Mucosa of gallbladder (tissue), 1 donor: Measurements from ENCODE around the gene PPP2R2D. TPM values are rescaled to one million over a fixed set of nuclear protein-coding genes. Genes with fewer than 3 reads are reported as not detected.
"Not testable (repeated sequence)": the region's sequence is repeated elsewhere in the genome, so short reads cannot be mapped to it uniquely, and the experiment has no call there.

Experiments
- DNase-seq: peaks from one replicate; pipeline ENCODE4 v3.0.0-alpha.2; 2020; ENCODE audit warnings: low spot score
- total RNA-seq: library from RNA; stranded (reverse); gene quantifications from one replicate; pipeline ENCODE4 v1.2.1, GENCODE V29; 2021
- donor health status: DM: no; HTN: no; CAD: no.

PPP2R2D gene
- total RNA-seq, 1 donor from 2014 or later, result 28.1 TPM

DNA sequence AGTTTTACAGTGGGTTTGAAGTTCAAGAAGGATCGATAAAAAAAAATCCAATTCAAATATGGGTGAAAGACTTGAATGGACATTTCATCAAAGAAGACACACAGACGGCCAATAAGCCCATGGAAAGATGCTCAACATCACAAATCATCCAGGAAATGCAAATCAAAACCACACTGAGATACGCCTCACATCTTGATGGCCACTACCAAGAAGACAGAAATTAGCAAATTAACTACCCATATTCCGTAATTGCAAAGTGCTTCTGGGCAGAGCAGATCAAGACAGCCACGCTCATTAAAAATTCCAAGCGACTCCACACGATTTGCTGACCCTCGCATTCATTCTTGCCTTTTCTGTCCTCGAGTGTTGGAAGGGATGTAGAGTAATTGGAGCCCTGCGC, 34.1 kb upstream of the PPP2R2D start:
- no peak for DNase-seq

DNA sequence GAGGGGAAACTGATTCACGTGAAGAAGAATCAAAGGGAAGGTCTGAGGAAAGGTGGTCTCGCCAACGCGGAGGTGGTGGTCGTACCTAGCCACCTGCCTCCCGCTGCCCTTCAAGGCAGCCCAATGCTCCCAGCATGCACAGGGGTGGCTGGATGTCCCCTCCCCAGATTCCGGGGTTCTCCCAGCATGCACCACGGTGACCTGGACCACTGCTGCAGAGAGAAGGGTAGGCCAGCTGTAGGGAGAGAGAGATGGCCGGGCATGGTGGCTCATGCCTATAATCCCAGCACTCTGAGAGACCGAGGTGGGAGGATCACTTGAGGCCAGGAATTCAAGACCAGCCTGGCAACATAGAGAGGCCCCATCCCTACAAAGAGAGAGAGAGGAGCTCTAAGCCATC, 32.4 kb upstream of the PPP2R2D start:
- DNase-seq, result no peak

DNA sequence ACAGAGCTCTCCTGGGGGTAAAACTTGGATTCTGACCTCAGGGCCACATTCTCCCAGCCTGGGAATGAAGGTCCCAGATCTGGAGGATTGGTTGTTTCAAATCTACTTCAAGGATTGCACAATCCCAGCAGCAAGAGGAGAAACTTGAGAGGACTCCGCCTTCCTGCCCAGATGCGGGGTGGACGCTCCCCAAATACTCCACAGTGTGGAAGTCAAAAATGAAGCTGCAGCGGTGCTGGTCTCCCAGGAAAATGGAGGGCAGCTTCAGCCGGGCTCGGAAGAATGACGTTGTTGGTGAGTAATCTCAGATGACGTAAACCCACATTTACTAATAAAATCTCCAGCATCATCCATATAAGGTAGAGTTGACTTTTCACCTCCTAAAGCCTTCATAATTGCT, 31.5 kb upstream of the PPP2R2D start:
- DNase-seq, result no peak

DNA sequence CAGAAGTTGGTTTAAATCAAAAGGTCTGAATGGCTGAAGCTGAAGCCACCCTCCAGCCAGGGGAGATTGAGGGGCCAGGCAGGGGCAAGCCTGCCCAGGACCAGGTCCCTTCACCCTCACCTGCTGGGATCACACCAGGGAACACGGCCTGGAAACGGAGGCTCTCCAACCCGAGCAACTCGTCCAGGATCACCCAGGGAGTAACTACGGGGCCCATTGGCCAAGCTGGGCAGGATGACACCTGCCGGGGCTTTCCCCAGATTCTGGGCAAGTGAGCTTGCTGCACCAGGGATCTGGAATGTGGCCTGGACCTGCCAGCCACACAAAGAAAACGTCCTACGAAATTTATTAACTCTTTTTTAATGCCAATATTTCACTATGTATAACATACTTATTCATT, 30.4 kb upstream of the PPP2R2D start:
- DNase-seq, result no peak

DNA sequence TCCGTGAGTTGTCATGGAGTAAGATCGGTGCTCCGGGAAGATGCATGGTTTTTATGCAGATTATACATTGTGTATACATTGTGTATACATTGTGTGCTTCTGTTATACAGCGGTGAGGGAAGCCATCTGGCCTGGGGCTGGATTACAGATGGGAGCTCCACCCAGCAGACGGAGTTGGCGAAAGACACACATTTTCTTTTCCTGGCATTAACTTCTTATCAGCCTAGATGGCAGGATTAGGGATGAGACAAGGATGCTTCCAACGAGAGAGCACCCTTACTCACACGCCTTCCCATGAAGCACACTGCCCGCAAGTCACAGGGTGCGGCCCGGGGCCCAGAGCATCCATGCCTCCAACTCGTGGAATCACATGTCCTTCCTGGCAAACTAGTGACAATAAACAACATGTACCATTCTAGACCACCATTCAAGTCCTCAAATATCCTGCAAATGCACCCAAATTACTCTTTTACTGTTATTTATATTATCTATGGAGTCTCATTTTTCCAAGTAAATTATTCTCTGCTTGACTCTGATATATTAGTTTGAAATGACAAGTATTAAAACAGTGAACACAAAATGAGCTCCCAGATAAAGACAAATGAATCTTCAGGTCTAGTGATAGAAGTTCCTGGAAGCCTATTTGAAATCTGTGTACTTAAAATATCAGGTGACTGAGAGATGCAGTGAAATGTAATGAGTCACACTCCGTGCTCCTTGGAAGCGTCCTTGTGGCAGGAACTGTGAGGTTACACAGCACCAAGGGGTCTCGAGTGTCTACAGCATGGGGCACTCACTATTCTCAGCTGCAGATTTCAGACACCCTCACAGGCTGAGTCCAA, 29.8 kb upstream of the PPP2R2D start:
- DNase-seq, result no peak

DNA sequence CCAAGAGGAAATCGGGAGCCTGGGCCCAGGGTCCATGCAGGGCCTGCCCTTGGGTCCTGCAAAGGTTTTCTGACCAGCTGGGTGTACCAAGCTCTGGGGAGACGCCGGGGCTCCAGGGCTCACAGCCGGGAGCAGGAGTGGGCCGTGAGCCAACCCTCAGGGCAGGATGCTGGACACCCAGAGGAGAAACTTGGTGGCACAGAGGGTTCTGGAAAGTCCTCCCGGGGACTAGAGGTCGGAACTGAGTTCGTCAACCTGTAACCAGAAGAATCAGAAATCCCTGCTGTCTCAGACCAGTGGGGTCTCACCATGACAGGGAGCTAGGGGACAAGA, 29.2 kb upstream of the PPP2R2D start:
- no peak for DNase-seq

DNA sequence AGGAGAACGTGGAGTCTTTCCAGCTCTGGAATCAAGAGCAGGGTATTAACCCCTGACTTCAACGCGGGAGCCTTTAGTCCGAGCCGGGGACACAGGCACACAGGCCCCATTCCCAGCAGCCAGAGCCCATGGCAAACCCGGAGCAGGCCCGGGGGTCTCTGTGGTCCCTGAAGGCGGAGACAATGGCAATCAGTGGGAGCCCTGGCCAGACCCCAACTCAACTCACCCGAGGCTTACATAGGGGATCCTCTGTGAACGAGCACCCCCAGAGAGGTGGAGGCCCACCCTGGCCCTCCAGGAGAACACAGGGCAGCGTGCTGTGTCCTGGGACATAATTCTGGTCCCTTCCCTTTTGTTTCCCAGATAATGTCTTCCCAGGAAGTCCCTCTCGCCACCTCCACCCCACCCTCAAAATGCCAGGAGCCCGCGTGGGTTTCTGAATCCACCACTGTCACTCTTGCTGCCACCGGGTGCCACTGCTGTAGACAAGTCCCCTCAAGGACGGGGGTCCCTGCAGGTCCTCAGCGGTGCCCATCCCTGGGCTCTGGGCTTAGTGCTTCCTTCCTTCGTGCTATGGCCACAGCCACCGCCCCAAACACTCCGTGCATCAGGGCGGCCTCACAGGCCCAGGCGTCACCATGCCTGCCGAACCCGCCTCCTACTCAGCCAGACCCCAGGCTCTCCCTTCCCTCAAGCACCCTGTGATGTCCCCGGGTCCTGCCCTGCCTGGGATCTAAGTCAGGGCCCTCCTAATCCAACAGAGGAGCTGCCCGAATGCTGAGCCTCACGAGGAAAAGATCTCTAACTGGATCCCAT, 28.6 kb upstream of the PPP2R2D start:
- no peak for DNase-seq

DNA sequence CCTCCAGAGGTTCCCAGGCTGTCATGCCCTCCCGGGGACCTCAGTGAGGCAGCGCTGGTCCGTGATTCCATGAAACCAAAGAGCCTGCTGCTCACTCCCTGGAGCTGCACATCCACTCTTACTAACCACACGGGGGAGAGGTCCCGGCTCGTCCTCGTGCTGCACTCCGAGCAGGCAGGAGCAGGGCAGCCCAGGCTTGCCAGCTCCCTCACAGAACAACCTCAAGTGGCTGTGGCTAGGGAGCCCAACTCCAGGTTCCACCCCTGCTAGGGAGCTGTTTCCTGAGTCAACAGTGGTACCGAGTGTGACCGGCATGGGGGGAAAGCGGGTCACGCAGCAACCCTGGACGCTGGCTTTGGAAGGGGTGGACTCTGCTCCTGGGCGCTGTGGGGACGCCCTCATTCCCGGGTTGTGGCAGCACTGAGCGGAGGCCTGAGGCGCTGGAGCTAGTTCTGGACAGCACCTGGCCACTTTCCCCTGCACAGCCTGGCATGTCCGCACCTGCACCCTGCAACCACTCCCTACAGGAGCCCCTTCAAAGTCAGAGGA, 27.9 kb upstream of the PPP2R2D start:
- no peak for DNase-seq

DNA sequence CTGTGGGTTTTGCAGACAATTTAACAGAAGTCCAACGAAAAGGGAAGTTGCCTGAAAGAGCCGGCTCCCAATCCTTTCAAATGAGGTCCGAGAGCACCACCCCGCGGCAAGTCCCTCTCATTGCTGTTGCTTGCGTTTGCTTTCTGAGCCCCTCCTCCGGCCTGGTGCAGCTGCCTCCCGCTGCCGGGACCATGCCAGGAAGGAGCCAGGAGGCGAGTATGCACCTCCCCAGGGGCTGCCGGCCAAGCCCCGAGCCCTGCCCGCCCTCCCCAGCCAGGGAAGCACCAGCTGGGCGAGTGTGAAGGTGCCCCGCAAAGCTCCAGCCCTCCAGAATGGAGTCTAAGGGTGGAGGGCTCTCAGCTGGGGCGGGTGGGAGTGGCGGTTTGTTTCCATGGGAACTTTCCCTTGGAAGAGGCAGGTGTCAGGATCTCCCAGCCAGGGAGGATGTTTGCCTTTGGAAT, 25.8 kb upstream of the PPP2R2D start:
- DNase-seq, result peak; percentile 64

DNA sequence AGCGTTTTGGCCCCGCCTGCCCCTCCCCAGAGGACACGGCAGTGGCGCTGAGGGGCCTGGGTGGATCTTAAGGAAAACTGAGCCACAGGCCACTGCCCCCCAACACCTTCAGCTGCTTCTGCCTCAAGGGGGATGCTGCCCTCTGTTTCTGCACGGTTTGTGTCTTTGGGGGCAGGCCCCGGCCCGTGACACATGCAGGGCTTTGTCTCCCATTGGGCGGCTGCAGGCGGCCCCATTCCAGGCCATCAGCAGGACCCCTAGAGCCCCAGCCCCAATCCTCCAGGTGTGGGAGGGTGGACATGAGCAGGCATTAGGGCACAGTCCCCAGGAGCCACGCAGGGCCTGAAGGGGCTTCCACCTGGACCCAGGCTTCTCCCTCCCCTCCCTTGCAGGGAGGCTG, 25.3 kb upstream of the PPP2R2D start:
- no peak for DNase-seq

DNA sequence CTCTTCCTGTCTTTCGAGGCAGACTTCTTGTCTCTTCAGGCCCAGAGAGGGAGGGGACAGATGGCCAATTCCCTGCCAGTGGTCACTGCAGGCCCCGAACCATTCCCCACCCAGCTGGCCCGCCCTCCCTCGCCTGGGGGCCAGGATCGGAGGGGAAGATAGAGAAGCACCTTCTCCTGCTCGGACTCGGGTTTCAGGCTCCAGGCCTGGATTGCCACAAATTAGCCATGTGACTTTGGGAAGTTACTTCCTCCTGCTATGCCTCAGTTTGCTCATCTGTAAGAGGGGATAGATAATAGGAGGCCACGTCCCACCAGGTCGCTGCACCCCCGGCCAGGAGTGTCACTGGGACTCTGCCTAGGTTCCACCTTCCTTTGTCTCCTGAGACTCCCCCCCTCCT, 24.8 kb upstream of the PPP2R2D start:
- no peak for DNase-seq

DNA sequence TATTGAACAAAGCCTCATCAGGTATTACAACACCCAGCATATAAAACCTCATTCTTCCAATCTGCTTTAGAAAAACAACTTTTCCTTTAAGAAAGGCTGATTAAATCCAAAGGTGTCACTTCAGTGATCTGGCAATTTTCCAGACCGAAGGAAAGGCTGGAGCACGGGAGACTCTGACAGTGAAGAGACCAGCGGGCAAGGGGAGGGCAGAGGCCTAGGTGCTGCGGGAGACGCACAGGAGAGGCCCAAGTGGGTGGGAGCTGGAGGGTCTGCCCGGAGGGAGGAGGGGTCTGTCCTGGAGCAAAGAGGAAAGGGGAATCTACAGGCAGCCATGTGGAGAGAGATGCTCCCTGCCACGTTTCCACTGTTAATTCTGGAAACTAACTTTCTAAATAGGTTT, 24.3 kb upstream of the PPP2R2D start:
- no peak for DNase-seq

DNA sequence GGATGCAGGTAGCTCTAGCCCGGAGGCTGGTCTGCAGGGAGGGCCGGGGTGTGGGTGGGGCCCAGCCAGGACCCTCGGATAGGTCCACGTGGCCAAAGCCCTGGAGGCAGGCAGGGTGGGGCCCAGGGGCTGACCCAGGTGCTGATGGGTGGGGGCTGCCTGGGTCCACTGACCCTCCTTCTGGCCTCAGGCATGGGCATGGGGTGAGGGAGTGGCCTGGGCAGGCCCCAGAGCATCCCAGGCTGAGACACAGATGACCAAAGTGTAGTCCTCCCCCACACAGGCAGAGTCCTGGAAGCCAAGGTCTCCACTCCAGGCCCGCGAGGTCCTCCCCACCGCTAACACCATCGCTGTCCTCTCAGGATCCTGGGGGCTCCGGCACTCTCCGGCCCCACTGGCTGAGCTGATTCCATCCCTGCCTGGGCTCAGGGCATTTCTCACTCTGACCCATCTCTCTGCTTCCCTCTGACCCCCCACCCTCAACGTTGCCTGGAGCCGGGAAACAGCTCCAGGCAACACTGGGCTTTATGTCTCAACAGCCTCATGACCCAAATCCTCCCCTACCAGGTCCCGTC, 20.7 kb upstream of the PPP2R2D start:
- DNase-seq, result no peak

DNA sequence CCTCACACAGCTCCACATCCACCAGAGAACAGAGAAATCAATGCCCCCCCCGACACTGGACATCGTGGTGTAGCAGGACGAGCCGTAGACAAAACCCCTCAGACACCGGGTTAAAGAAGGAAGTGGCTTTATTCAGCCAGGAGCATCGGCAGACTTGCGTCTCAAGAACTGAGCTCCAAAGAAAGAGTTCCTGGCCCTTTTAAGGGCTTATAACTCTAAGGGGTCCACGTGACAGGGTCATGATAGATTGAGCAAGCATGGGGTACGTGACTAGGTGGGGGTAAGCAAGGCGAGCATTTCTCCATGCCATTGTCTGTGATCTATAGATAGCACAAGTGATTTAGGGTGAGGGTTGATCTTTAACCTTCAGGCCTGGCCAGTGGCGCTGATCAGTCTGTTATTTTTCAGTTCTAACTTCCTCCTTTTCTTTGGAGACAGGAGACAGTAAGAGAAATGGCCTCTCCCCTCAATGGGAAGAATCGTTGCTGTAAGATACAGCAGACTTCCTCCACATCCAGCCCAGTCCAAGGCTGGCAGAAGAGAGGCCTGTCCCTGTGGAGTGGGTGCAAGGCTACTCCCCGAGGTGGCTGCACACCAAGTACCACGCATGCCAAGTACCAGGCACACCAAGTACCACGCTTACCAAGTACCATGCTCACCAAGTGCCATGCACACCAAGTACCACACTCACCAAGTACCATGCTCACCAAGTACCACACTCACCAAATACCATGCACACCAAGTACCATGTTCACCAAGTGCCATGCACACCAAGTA, 19.5 kb upstream of the PPP2R2D start:
- no peak for DNase-seq

DNA sequence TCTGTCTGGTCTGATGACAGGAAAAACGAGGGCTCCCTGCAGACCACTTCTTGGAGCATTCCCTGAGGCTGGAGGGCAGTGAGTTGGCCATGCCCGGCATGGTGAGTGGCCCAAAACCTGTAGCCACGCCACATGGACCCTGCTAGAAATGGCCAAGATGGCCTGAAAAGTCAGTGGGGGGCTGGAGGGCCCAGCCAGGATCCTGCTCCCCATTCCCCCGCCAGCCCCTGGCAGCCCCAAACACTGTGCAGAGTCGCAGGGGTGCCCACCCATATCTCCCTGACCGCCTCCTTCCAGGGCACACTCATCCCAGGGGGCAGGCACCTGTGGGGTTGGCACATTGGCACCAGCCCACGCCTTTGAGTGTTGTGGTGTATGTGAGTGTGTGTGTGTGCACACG, 18.7 kb upstream of the PPP2R2D start:
- no peak for DNase-seq

DNA sequence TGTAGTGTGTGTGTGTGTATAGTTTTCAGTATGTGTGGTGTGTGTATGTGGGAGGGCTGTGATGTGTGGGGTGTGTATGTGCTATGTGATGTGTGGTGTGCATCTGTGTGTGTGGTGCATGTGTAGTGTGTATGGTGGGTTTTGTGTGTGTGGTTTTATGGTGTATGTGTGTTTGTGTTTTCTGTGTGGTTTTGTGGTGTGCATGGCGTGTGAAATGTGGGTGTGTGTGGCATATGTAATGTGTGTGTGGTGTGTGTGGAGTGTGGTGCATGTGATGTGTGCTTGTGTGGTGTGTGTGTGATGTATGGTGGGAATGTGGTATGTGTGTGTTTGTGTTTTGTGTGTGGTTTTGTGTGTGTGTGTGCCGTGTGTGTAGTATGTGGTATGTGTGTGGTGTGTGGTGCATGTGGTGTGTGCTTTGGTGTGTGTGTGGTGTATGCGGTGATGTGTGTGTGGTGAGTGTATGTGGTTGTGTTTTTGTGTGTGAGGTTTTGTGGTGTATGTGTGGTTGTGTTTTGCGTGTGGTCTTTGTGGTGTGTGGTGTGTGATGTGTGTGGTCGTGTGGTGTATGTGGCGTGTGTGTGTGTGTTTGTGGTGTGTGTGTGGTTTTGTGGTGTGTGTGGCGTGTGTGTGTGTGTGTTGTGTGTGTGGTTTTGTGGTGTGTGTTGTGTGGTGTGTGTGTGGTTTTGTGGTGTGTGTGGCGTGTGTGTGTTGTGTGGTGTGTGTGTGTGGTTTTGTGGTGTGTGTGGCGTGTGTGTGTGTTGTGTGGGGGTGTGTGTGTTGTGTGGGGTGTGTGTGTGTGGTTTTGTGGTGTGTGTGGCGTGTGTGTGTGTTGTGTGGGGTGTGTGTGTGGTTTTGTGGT, 18.0 kb upstream of the PPP2R2D start:
- DNase-seq, result no peak

DNA sequence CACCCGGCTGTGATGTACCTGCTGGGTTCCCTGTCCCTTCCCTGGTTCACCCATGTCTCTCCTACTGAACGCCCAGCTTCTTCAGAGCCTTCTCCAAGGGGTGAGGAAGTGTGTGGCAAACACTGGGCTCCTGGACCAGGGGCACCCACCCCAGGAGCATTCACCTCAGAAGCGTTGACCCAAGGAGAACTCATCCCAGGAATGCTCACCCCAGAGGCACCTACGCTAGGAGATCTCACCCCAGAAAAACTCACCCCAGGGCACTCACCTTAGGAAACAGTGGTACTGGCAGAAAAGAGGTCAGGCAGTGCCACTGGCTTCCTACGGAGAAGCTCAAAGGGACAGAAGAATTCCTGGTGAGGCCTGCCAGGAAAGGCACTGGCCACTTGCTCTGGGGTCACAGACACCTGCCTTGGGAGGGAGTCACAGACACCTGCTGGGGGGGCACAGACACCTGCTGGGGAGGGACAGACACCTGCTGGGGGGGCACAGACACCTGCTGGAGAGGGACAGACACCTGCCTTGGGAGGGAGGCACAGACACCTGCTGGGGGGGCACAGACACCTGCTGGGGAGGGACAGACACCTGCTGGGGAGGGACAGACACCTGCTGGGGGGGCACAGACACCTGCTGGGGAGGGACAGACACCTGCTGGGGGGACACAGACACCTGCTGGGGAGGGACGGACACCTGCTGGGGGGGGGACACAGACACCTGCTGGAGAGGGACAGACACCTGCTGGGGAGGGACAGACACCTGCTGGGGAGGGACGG, 17.0 kb upstream of the PPP2R2D start:
- not testable (repeated sequence) for DNase-seq

DNA sequence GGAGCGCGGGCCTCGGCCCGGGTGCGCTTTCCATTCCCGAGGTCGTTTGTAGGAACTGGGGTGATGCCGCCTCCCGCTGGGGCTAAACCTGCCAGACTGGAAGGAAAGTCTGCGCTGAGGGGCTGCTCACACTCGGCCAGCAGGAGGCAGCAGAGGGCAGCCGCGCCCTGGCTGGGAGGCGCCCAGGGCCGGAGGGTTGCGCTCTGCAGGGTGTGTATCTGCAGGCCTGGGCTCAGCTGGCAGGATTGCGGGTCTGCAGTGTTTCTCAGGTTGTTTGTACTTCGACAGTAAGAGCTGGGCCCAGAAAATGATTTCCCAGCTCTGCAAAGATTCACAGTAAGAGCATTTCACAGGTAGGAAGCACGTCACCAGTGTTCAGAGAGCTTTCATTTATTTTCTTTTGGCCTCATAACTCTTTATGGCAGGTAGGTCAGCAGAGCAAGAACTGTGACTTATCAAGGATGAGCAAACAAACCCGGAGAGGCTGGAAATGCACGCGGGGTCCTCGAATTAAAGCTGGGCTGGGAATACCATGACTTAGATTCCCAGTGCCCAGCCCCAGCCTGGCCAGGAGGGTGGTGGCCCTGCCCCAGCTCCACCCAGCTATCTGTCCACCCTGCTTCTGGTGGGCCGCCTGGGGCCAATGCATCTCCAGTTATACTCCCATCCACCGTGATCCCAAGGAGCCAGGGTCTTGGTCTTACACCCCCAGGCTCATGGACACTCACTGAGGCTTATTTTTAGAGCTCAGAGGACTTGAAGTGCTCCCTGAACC, 15.2 kb upstream of the PPP2R2D start:
- DNase-seq, result peak; percentile 70

DNA sequence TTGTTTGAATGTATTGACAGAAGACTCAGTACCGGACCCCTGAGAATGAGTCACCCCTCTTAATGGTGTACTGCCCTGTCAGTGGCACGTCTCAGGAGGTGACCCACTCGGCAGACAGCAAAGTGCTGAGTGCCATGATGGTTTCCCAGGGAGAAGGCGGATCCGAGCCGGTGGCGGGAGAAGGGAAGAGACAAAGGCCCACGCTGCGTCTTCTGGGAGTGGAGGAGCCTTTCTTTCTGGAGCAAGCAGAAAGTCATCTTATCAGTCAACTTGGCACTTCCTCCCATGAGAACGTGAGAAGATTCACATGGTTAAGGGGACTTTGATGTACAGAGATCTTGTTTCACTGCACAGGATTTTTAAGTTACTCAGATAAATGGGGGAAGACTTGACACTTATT, 14.6 kb upstream of the PPP2R2D start:
- no peak for DNase-seq
